ENCODE measurements around the gene CTDP1. TPM values are rescaled to one million over a fixed set of nuclear protein-coding genes. Genes with fewer than 3 reads are reported as not detected.

The CTDP1 gene
- 21.5 and 25.7 TPM in 2 replicates for total RNA-seq

GRCh38 chr18:79679552-79680099, at the start of gene CTDP1:
CTDP1 (plus strand) TSS chr18:79679803; CDS start chr18:79679948, 145 bp downstream.

GRCh38 chr18:79797518-79798345, 118.1 kb downstream of the CTDP1 start, which contains the start of gene KCNG2:
KCNG2 (plus strand) TSS chr18:79797938; CDS start chr18:79863668, 65,730 bp downstream.

Other genes starting within 250 kb of the CTDP1 start
- not detected in 2 replicates for gene KCNG2, start 118.1 kb downstream of the CTDP1 start, total RNA-seq

Measured in smooth muscle cell of the pulmonary artery (primary cell).